H1 (cell line): ENCODE data around the gene VSTM4. TPM values are rescaled to one million over a fixed set of nuclear protein-coding genes. Genes with fewer than 3 reads are reported as not detected.
A peak's percentile ranks its signal among the peaks of the same experiment; 100 is the strongest.

Source experiments
- CTCF ChIA-PET: fragments of 300-600 bp; sonication (Branson Sonifier 250); formaldehyde crosslinking; loops from one replicate; lab custom pipeline; 2021; ENCODE audit not compliant: partially characterized antibody; lab: Charles Lee
- POLR2A ChIA-PET: fragments of 300-600 bp; sonication (Branson Sonifier 250); formaldehyde crosslinking; loops from one replicate; lab custom pipeline; 2021; ENCODE audit warnings: inconsistent platforms; ENCODE audit not compliant: partially characterized antibody; lab: Charles Lee
- DNase-seq, 2 experiments: peaks; one replicate each; pipeline versions ENCODE4 v3.0.0 to v3.0.0-alpha.2; 2010 to 2022; ENCODE audit warnings: low spot score in 2 of 2, low read depth in 1 of 2, mixed read lengths in 1 of 2
- FAIRE-seq: peaks from 2 replicates; lab custom pipeline; 2011; peaks lifted over from hg19 to GRCh38; lab: Jason Lieb, UNC
- H2AFZ ChIP-seq: 2 replicates; pipeline ENCODE4 v1.8.1; 2012; ENCODE audit warnings: low read length, inconsistent platforms
- H2AK5ac ChIP-seq: 2 replicates; pipeline ENCODE4 v1.6.1; 2013; ENCODE audit warnings: low read depth, low read length
- H2BK120ac ChIP-seq: replicated peaks from 2 replicates; pipeline ENCODE3; 2013; ENCODE audit warnings: low read depth, low read length, inconsistent platforms
- H2BK12ac ChIP-seq: 2 replicates; pipeline ENCODE4 v1.6.1; 2013; ENCODE audit warnings: low read depth, low read length
- H2BK15ac ChIP-seq: 2 replicates; pipeline ENCODE4 v1.6.1; 2013; ENCODE audit warnings: low read length
- H2BK20ac ChIP-seq: 2 replicates; pipeline ENCODE4 v1.6.1; 2013; ENCODE audit warnings: low read length
- H2BK5ac ChIP-seq: 2 replicates; pipeline ENCODE4 v1.6.1; 2013; ENCODE audit warnings: low read depth, low read length
- H3K14ac ChIP-seq: 2 replicates; pipeline ENCODE4 v1.6.1; 2013; ENCODE audit warnings: inconsistent platforms; ENCODE audit not compliant: insufficient read length
- H3K18ac ChIP-seq: 2 replicates; pipeline ENCODE4 v1.6.1; 2013; ENCODE audit warnings: low read length; ENCODE audit errors: extremely low read depth
- H3K23ac ChIP-seq: 2 replicates; pipeline ENCODE4 v1.6.1; 2013; ENCODE audit warnings: inconsistent platforms; ENCODE audit not compliant: insufficient read length
- H3K23me2 ChIP-seq: 2 replicates; pipeline ENCODE4 v1.6.1; 2013; ENCODE audit warnings: low read depth, low read length
- H3K27ac ChIP-seq: 2 replicates; pipeline ENCODE4 v1.6.1; 2011; ENCODE audit warnings: low read depth, low read length, inconsistent platforms
- H3K27me3 ChIP-seq, 4 experiments: replicated peaks in 1 of 4; 1 replicate in 1 of 4; 2 replicates in 3 of 4; pipeline versions ENCODE4 v1.6.1 to v1.8.1; 2011 to 2013; ENCODE audit warnings: low read length in 3 of 4, mild to moderate bottlenecking in 3 of 4, inconsistent platforms in 2 of 4, mixed read lengths in 2 of 4, moderate library complexity in 1 of 4; ENCODE audit not compliant: control insufficient read depth in 3 of 4, insufficient read depth in 3 of 4; ENCODE audit errors: extremely low read depth in 1 of 4
- H3K36me3 ChIP-seq, 4 experiments: 2 replicates each; pipeline versions ENCODE4 v1.6.1 to v1.8.1; 2011 to 2013; ENCODE audit warnings: mild to moderate bottlenecking in 4 of 4, low read length in 3 of 4, moderate library complexity in 2 of 4, control low read depth in 1 of 4, inconsistent platforms in 1 of 4; ENCODE audit not compliant: insufficient read depth in 4 of 4, control insufficient read depth in 2 of 4
- H3K4ac ChIP-seq: replicated peaks from 2 replicates; pipeline ENCODE3; 2013; ENCODE audit warnings: low read length, low read depth, mixed read lengths, inconsistent platforms; ENCODE audit not compliant: insufficient read length
- H3K4me1 ChIP-seq, 4 experiments: replicated peaks in 1 of 4; 1 replicate in 1 of 4; 2 replicates in 3 of 4; pipeline versions ENCODE4 v1.6.1 to v1.8.1; 2011 to 2013; ENCODE audit warnings: low read length in 3 of 4, inconsistent platforms in 2 of 4, mixed read lengths in 1 of 4; ENCODE audit not compliant: insufficient read depth in 4 of 4, control insufficient read depth in 3 of 4
- H3K4me2 ChIP-seq, 2 experiments: 2 replicates each; pipeline versions ENCODE4 v1.6.1 to v1.8.1; 2011 to 2013; ENCODE audit warnings: low read depth in 2 of 2, low read length in 2 of 2, control low read depth in 1 of 2, inconsistent platforms in 1 of 2, mild to moderate bottlenecking in 1 of 2; ENCODE audit not compliant: insufficient read depth in 1 of 2
- H3K4me3 ChIP-seq, 4 experiments: fragments of 200-600, 300-600 bp in 1 of 4; sonication (generic), shearing (Covaris generic), sonication (Bioruptor Twin) in 1 of 4; 2 replicates each; pipeline versions ENCODE4 v1.5.1 to v1.8.1; 2011 to 2016; ENCODE audit warnings: low read length in 4 of 4, low read depth in 3 of 4, control low read depth in 2 of 4, inconsistent platforms in 2 of 4, mild to moderate bottlenecking in 2 of 4, mixed read lengths in 1 of 4, moderate library complexity in 1 of 4; ENCODE audit not compliant: insufficient read depth in 2 of 4; ENCODE audit errors: extremely low read depth in 1 of 4
- H3K56ac ChIP-seq: replicated peaks from 2 replicates; pipeline ENCODE3; 2013; ENCODE audit warnings: low read depth, mild to moderate bottlenecking, mixed read lengths, low read length, inconsistent platforms; ENCODE audit not compliant: insufficient read length
- H3K79me1 ChIP-seq: 2 replicates; pipeline ENCODE4 v1.6.1; 2013; ENCODE audit warnings: low read depth, low read length, control low read depth
- H3K79me2 ChIP-seq, 2 experiments: 2 replicates each; pipeline versions ENCODE4 v1.6.1 to v1.8.1; 2012 to 2013; ENCODE audit warnings: low read length in 2 of 2, mild to moderate bottlenecking in 2 of 2, inconsistent platforms in 1 of 2; ENCODE audit not compliant: insufficient read depth in 2 of 2, control insufficient read depth in 1 of 2
- H3K9ac ChIP-seq, 4 experiments: replicated peaks in 1 of 4; 1 replicate in 1 of 4; 2 replicates in 3 of 4; pipeline versions ENCODE4 v1.6.1 to v1.8.1; 2011 to 2013; ENCODE audit warnings: low read depth in 3 of 4, low read length in 3 of 4, control low read depth in 2 of 4, mild to moderate bottlenecking in 2 of 4, moderate library complexity in 2 of 4, inconsistent platforms in 1 of 4; ENCODE audit errors: extremely low read depth in 1 of 4
- H3K9me3 ChIP-seq, 2 experiments: 2 replicates each; pipeline versions ENCODE4 v1.6.1 to v1.8.1; 2012 to 2013; ENCODE audit warnings: mild to moderate bottlenecking in 2 of 2, moderate library complexity in 2 of 2, control low read depth in 1 of 2, inconsistent platforms in 1 of 2, low read depth in 1 of 2, low read length in 1 of 2, mixed read lengths in 1 of 2; ENCODE audit not compliant: insufficient read depth in 2 of 2
- H4K20me1 ChIP-seq, 2 experiments: replicated peaks in 1 of 2; 2 replicates each; pipeline versions ENCODE3 to v1.8.1; 2011 to 2013; ENCODE audit warnings: inconsistent platforms in 2 of 2, low read length in 2 of 2, mild to moderate bottlenecking in 1 of 2; ENCODE audit not compliant: insufficient read depth in 2 of 2, control insufficient read depth in 1 of 2
- H4K5ac ChIP-seq: 2 replicates; pipeline ENCODE4 v1.6.1; 2013; ENCODE audit warnings: low read length, low read depth, mixed read lengths, inconsistent platforms; ENCODE audit not compliant: insufficient read length
- H4K8ac ChIP-seq: 2 replicates; pipeline ENCODE4 v1.8.0; 2013; ENCODE audit warnings: mild to moderate bottlenecking, moderate library complexity, low read length, inconsistent platforms; ENCODE audit not compliant: insufficient read depth; ENCODE audit errors: extremely low read depth
- H4K91ac ChIP-seq: replicated peaks from 2 replicates; pipeline ENCODE3; 2013; ENCODE audit warnings: low read length, mixed read lengths, inconsistent platforms; ENCODE audit not compliant: insufficient read length
- ZNF274 ChIP-seq: IDR thresholded peaks from 2 replicates; pipeline ENCODE4 v1.7.0; 2012; ENCODE audit warnings: low read length, borderline replicate concordance; ENCODE audit errors: extremely low read depth
- WGBS, 2 experiments: shearing (Covaris generic) in 1 of 2; methylation state at CpG; one replicate each; pipeline versions ENCODE4 v1.1.6 to v1.1.7; 2013 to 2015; ENCODE audit warnings: low lambda C conversion rate in 2 of 2, mixed read lengths in 2 of 2, inconsistent platforms in 1 of 2, low coverage in 1 of 2, missing lambda C conversion rate in 1 of 2; ENCODE audit not compliant: insufficient replicate concordance in 2 of 2, insufficient coverage in 1 of 2, insufficient read length in 1 of 2; ENCODE audit errors: extremely low coverage in 1 of 2, missing lambda C conversion rate in 1 of 2; 5-methylcytosine and 5-hydroxymethylcytosine counted together
- polyA plus RNA-seq, 7 experiments: library from polyadenylated mRNA; depleted of rRNA in 3 of 7; stranded (reverse) in 5 of 7; unstranded in 2 of 7; fragments of >200 nt in 5 of 7; fragments of 200-250 nt in 2 of 7; gene quantifications; 1 replicate in 5 of 7; 2 replicates in 1 of 7; 4 replicates in 1 of 7; pipeline versions ENCODE4 v1.2.1 to v1.2.3, GENCODE V29; 2011 to 2013; ENCODE audit warnings: missing spikeins in 2 of 7, mixed read lengths in 2 of 7
- total RNA-seq: library from RNA; stranded (reverse); fragmentation: NEBNext Ultra II Directional; extraction: Animal tissue kit (Norgen Biotek cat#: 25700); gene quantifications from 2 replicates; pipeline ENCODE4 v1.2.1, GENCODE V29; 2021
- TF ChIP-seq, protein P1 (sequence below): IDR thresholded peaks from 2 replicates; pipeline ENCODE4 v1.6.1; 2012; ENCODE audit warnings: inconsistent platforms

Gene VSTM4
- total and polyA plus RNA-seq, 2 of the 8 experiments (the other 6 are each of a cell fraction or from before 2014, with no cell fraction given), result 0.48 to 0.73 TPM

DNA sequence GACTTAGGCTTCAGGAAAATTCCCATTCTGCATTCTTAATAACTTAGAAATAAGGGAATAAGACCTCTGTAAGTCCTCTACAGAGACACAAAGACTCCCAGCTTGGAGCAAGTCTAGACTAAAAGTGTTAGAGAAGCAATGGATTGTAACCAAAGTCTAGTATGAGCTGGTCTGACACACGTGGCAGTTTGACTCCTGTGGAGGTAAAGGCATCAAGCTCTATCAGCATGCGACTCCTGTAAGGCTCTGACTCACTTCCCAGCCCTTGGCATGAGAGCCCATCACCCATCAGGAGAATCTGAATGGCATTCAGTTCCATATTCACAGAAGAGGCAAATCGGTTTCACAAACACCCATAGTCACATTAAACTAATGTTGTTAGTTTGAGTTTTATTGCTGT lies 4.4 kb upstream of the VSTM4 start:
- H4K20me1 ChIP-seq, result no peaks in the 10 kb centered on the region
- no peak overlapping the region for H2BK12ac ChIP-seq
- H2BK15ac ChIP-seq, result no peak overlapping the region
- no peak overlapping the region for H3K4ac ChIP-seq
- H4K8ac ChIP-seq, result no peak overlapping the region
- H2BK20ac ChIP-seq, result no peak overlapping the region
- H3K9me3 ChIP-seq, result peaks cover 2 to 6% of the 10 kb centered on the region in 2 experiments; a peak in 2 of 4 replicates
- no peak for TF ChIP-seq ZNF274
- TF ChIP-seq, protein P1, sequence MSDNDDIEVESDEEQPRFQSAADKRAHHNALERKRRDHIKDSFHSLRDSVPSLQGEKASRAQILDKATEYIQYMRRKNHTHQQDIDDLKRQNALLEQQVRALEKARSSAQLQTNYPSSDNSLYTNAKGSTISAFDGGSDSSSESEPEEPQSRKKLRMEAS, result 0 out of 2 replicates have a peak, but pooled peaks have one; percentile 11
- H3K14ac ChIP-seq, result no peak overlapping the region
- H2BK5ac ChIP-seq, result no peak overlapping the region
- H2AFZ ChIP-seq, result no peak overlapping the region
- 48% methylated on average over 3 of the region's 3 CpGs; no CpG with 5 or more reads in 1 of the 2 experiments for WGBS, 2 experiments
- H3K79me1 ChIP-seq, result no peaks in the 10 kb centered on the region
- peaks cover 3% of the 10 kb centered on the region; the same call in 1 of the 2 replicates for H3K23me2 ChIP-seq
- no peak overlapping the region for H3K4me2 ChIP-seq
- H2AK5ac ChIP-seq, result no peak overlapping the region
- no peak overlapping the region for H3K18ac ChIP-seq
- H3K27me3 ChIP-seq, result peaks cover 0 to 6% (median 3%) of the 10 kb centered on the region in 4 experiments; a peak in 4 of 7 replicates
- CTCF ChIA-PET, result interaction anchor here (1.0 to 1.2 kb wide), 3 partner anchors 13 to 288 kb away, joined by 4 read pairs; no protein-coding TSS in a partner anchor
- no peaks in the 10 kb centered on the region for H3K4me1 ChIP-seq
- no peak overlapping the region for H3K4me3 ChIP-seq
- H4K5ac ChIP-seq, result no peak overlapping the region
- no peak for DNase-seq
- no peak overlapping the region for H4K91ac ChIP-seq
- POLR2A ChIA-PET, result no interaction called here
- no peak overlapping the region for H3K23ac ChIP-seq
- no peaks in the 10 kb centered on the region for H3K79me2 ChIP-seq
- no peak overlapping the region for H3K27ac ChIP-seq
- H2BK120ac ChIP-seq, result no peak overlapping the region
- H3K36me3 ChIP-seq, result no peaks in the 10 kb centered on the region
- no peak for FAIRE-seq
- H3K56ac ChIP-seq, result no peak overlapping the region
- H3K9ac ChIP-seq, result no peak overlapping the region
